ENCODE results near the gene NXPH4. TPM values are rescaled to one million over a fixed set of nuclear protein-coding genes. Genes with fewer than 3 reads are reported as not detected.

Gene NXPH4
- total RNA-seq, 1 donor from 2014 or later = not detected

- no peak overlapping the region for H3K27ac ChIP-seq
- H4K20me1 ChIP-seq (ENCODE audit: low read depth) = peaks cover 3% of the 10 kb centered on the region
- peaks cover 7% of the 10 kb centered on the region for H3F3A ChIP-seq (ENCODE audit: low read depth)
- no peaks in the 10 kb centered on the region for H3K27me3 ChIP-seq
- Mint-ChIP-seq H3K9me3 (no peaks in the 10 kb centered on the region), H3K4me1 (peaks cover 3% of the 10 kb centered on the region), H3K27me3 (ENCODE audit: insufficient read depth, low read depth) (peaks cover 6% of the 10 kb centered on the region), H3K36me3 (peaks cover 30% of the 10 kb centered on the region), H3K27ac (no peak overlapping the region), H3K4me3 (no peak overlapping the region)
- TF ChIP-seq EZH2 (IDR thresholded peaks at IDR 0.05) = no peak
- TF ChIP-seq CTCF (IDR thresholded peaks at IDR 0.05) = no peak
- TF ChIP-seq EZH2phosphoT487 (IDR thresholded peaks at IDR 0.05) = no peak
- no peak overlapping the region for H2AFZ ChIP-seq (replicated peaks)
- no peak overlapping the region for H3K4me2 ChIP-seq
- DNase-seq (ENCODE audit: low spot score) = no peak
- no peaks in the 10 kb centered on the region for H3K9me3 ChIP-seq (ENCODE audit: low read depth)
- H3K36me3 ChIP-seq = no peaks in the 10 kb centered on the region
- H3K4me1 ChIP-seq = no peaks in the 10 kb centered on the region
- H3K79me2 ChIP-seq (ENCODE audit: low read depth) = no peaks in the 10 kb centered on the region
- no peak overlapping the region for H3K9ac ChIP-seq
- no peak overlapping the region for H3K4me3 ChIP-seq
These were observed 39.2 kb upstream of the NXPH4 start for GRCh38 chr12:57177354-57177753.

GRCh38 chr12:57178213-57178612 lies 38.4 kb upstream of the NXPH4 start:
- TF ChIP-seq EZH2phosphoT487 (IDR thresholded peaks at IDR 0.05) = no peak
- TF ChIP-seq CTCF (IDR thresholded peaks at IDR 0.05) = no peak
- TF ChIP-seq EZH2 (IDR thresholded peaks at IDR 0.05) = no peak
- H3K4me1 Mint-ChIP-seq = peaks cover 3% of the 10 kb centered on the region

GRCh38 chr12:57179331-57180086 lies 37.1 kb upstream of the NXPH4 start:
- H3K36me3 ChIP-seq = no peaks in the 10 kb centered on the region

More at GRCh38 chr12:57178213-57178612, 38.4 kb upstream of the NXPH4 start:
- peaks cover 13% of the 10 kb centered on the region for H3F3A ChIP-seq (ENCODE audit: low read depth)
- Mint-ChIP-seq H3K4me3 (peak overlapping the region; percentile 33), H3K27me3 (ENCODE audit: insufficient read depth, low read depth) (peaks cover 6% of the 10 kb centered on the region), H3K27ac (no peak overlapping the region), H3K36me3 (peaks cover 24% of the 10 kb centered on the region), H3K9me3 (no peaks in the 10 kb centered on the region)
- no peaks in the 10 kb centered on the region for H3K4me1 ChIP-seq
- H3K4me3 ChIP-seq = no peak overlapping the region
- H2AFZ ChIP-seq (replicated peaks) = no peak overlapping the region
- peaks cover 2% of the 10 kb centered on the region for H4K20me1 ChIP-seq (ENCODE audit: low read depth)
- H3K27ac ChIP-seq = no peak overlapping the region
- H3K79me2 ChIP-seq (ENCODE audit: low read depth) = no peaks in the 10 kb centered on the region
- no peaks in the 10 kb centered on the region for H3K36me3 ChIP-seq
- no peak overlapping the region for H3K9ac ChIP-seq
- no peaks in the 10 kb centered on the region for H3K9me3 ChIP-seq (ENCODE audit: low read depth)
- DNase-seq (ENCODE audit: low spot score) = no peak
- H3K27me3 ChIP-seq = no peaks in the 10 kb centered on the region
- H3K4me2 ChIP-seq = no peak overlapping the region

More at GRCh38 chr12:57179331-57180086, 37.1 kb upstream of the NXPH4 start:
- Histone ChIP-seq H3K4me3 (no peak overlapping the region), H3K4me2 (no peak overlapping the region), H3K27ac (no peak overlapping the region), H3K79me2 (ENCODE audit: low read depth) (no peaks in the 10 kb centered on the region), H2AFZ (replicated peaks) (no peak overlapping the region), H3K9me3 (ENCODE audit: low read depth) (no peaks in the 10 kb centered on the region), H3F3A (ENCODE audit: low read depth) (peaks cover 13% of the 10 kb centered on the region), H3K9ac (no peak overlapping the region), H3K27me3 (no peaks in the 10 kb centered on the region), H4K20me1 (ENCODE audit: low read depth) (peaks cover 4% of the 10 kb centered on the region), H3K4me1 (no peaks in the 10 kb centered on the region)
- H3K9me3 Mint-ChIP-seq = no peaks in the 10 kb centered on the region
- DNase-seq (ENCODE audit: low spot score) = no peak
- no peak overlapping the region for H3K4me3 Mint-ChIP-seq
- H3K27me3 Mint-ChIP-seq (ENCODE audit: insufficient read depth, low read depth) = peaks cover 3% of the 10 kb centered on the region
- H3K4me1 Mint-ChIP-seq = peaks cover 3% of the 10 kb centered on the region
- peaks cover 24% of the 10 kb centered on the region for H3K36me3 Mint-ChIP-seq
- H3K27ac Mint-ChIP-seq = no peak overlapping the region
- TF ChIP-seq CTCF (IDR thresholded peaks at IDR 0.05) = no peak

Data from neural progenitor cell (in vitro differentiated cells).